GM23248 (cell line): ENCODE results near the gene DOK4.

Experiments
- EZH2 ChIP-seq: fragments of 200-600 bp; sonication (generic); IDR thresholded peaks from 2 replicates; pipeline ENCODE4 v1.6.1; 2018; ENCODE audit warnings: antibody characterized with exemption, mild to moderate bottlenecking; ENCODE audit not compliant: insufficient read depth, poor library complexity, severe bottlenecking
- EZH2phosphoT487 ChIP-seq: fragments of 200-600 bp; sonication (generic); IDR thresholded peaks from 2 replicates; pipeline ENCODE4 v1.6.1; 2018; ENCODE audit warnings: antibody characterized with exemption, moderate library complexity, mild to moderate bottlenecking, low read depth; ENCODE audit not compliant: insufficient read depth

GRCh38 chr16:57509231-57509923 lies 23.1 kb upstream of the DOK4 start:
- no peak for TF ChIP-seq EZH2phosphoT487
- TF ChIP-seq EZH2: no peak
